Suprapubic skin (tissue), 3 donors: Measurements from ENCODE around the gene S100A1.
"Not testable (repeated sequence)": the region's sequence is repeated elsewhere in the genome, so short reads cannot be mapped to it uniquely, and the experiment has no call there.

Experiments
- EP300 ChIP-seq: sonication (generic); formaldehyde crosslinking; IDR thresholded peaks from one replicate; pipeline ENCODE4 v1.6.1; 2017; ENCODE audit warnings: antibody characterized with exemption
- POLR2A ChIP-seq, 2 donors: fragments of 450-650 bp; IDR thresholded peaks; one replicate each; pipeline ENCODE4 v1.6.1; 2017; ENCODE audit warnings: antibody characterized with exemption in 2 of 2, mild to moderate bottlenecking in 2 of 2, moderate library complexity in 2 of 2
- TF ChIP-seq, protein P1 (sequence below), 2 donors: fragments of 200-600 bp in 1 of 2; fragments of 450-650 bp in 1 of 2; sonication (generic) in 1 of 2; IDR thresholded peaks; one replicate each; pipeline ENCODE4 v1.5.1; 2016 to 2019; ENCODE audit warnings: antibody characterized with exemption in 2 of 2, mild to moderate bottlenecking in 1 of 2, moderate library complexity in 1 of 2

DNA sequence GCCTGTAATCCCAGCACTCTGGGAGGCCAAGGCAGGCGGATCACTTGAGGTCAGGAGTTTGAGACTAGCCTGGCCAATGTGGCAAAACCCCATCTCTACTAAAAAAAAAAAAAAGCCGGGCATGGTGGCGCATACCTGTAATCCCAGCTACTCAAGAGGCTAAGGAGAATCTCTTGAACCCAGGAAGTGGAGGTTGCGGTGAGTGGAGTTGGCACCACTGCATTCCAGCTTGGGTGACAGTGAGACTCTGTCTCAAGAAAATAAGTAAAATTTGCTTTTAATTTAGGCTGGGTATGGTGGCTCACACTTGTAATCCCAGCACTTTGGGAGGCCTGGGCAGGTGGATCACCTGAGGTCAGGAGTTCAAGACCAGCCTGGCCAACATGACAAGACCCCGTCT is 12.0 kb downstream of the S100A1 start:
- TF ChIP-seq, protein P1, sequence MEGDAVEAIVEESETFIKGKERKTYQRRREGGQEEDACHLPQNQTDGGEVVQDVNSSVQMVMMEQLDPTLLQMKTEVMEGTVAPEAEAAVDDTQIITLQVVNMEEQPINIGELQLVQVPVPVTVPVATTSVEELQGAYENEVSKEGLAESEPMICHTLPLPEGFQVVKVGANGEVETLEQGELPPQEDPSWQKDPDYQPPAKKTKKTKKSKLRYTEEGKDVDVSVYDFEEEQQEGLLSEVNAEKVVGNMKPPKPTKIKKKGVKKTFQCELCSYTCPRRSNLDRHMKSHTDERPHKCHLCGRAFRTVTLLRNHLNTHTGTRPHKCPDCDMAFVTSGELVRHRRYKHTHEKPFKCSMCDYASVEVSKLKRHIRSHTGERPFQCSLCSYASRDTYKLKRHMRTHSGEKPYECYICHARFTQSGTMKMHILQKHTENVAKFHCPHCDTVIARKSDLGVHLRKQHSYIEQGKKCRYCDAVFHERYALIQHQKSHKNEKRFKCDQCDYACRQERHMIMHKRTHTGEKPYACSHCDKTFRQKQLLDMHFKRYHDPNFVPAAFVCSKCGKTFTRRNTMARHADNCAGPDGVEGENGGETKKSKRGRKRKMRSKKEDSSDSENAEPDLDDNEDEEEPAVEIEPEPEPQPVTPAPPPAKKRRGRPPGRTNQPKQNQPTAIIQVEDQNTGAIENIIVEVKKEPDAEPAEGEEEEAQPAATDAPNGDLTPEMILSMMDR (IDR thresholded peaks at IDR 0.05), result not testable (repeated sequence)
- TF ChIP-seq POLR2A (IDR thresholded peaks at IDR 0.05); EP300: not testable (repeated sequence)
